NK-92 treated with Interleukin-12 subunit alpha and Interleukin-12 subunit beta, amount 100 ng/mL, for 24 hours (cell line): ENCODE measurements around the gene BMF.
"Not testable (repeated sequence)": the region's sequence is repeated elsewhere in the genome, so short reads cannot be mapped to it uniquely, and the experiment has no call there.

Experiments used
- DNase-seq: peaks from one replicate; lab custom pipeline; 2025; lab: John Stamatoyannopoulos, UW

Gene BMF

GRCh38 chr15:40108855-40109735, at the start of gene BMF:
Gene BMF, minus strand, starts transcription at chr15:40108879. Its CDS starts 2,793 bp downstream, at chr15:40106086.
- peak; percentile 98 for DNase-seq

GRCh38 chr15:40157778-40158447, 49.2 kb upstream of the BMF start:
- DNase-seq: no peak

- no peak for DNase-seq
Measured at GRCh38 chr15:40155270-40155910, 46.7 kb upstream of the BMF start.

- not testable (repeated sequence) for DNase-seq
Measured at GRCh38 chr15:40154821-40155220, 46.1 kb upstream of the BMF start.

GRCh38 chr15:40151991-40152390, 43.3 kb upstream of the BMF start:
- DNase-seq: no peak

GRCh38 chr15:40151499-40151898, 42.8 kb upstream of the BMF start:
- DNase-seq: no peak

GRCh38 chr15:40150163-40150925, 41.7 kb upstream of the BMF start:
- DNase-seq: no peak

- no peak for DNase-seq
Measured at GRCh38 chr15:40149339-40149738, 40.7 kb upstream of the BMF start.

- DNase-seq: no peak
Measured at GRCh38 chr15:40146037-40146436, 37.4 kb upstream of the BMF start.

GRCh38 chr15:40142428-40142827, 33.7 kb upstream of the BMF start:
- no peak for DNase-seq

- DNase-seq: not testable (repeated sequence)
Measured at GRCh38 chr15:40138201-40138570, 29.5 kb upstream of the BMF start.

- no peak for DNase-seq
Measured at GRCh38 chr15:40137303-40138200, 28.9 kb upstream of the BMF start.

- DNase-seq: no peak
Measured at GRCh38 chr15:40136470-40137302, 28.0 kb upstream of the BMF start.

GRCh38 chr15:40135846-40136450, 27.3 kb upstream of the BMF start:
- not testable (repeated sequence) for DNase-seq

- no peak for DNase-seq
Measured at GRCh38 chr15:40134885-40135284, 26.2 kb upstream of the BMF start.

GRCh38 chr15:40133544-40133943, 24.9 kb upstream of the BMF start:
- no peak for DNase-seq

GRCh38 chr15:40130799-40131502, 22.3 kb upstream of the BMF start:
- no peak for DNase-seq

GRCh38 chr15:40130118-40130517, 21.4 kb upstream of the BMF start:
- DNase-seq: no peak
